ENCODE measurements around the gene HMG20B. TPM values are rescaled to one million over a fixed set of nuclear protein-coding genes. Genes with fewer than 3 reads are reported as not detected.

Gene HMG20B
- total and polyA plus RNA-seq, 5 donors: 35.7 to 50.5 (median 36.6) TPM

- WGBS: 87% methylated on average over 15 of the region's 15 CpGs
- intact Hi-C loops (cut with DNase I): loop anchor here (5.0 to 10.0 kb wide), 3 partner anchors 67 to 157 kb away; partner anchors contain the start of genes PIP5K1C (in 2 of the 4) and TJP3 (in 2 of the 4)
- H3K4me1 ChIP-seq (ENCODE audit: control insufficient read depth, insufficient read depth, low read length): no peaks in the 10 kb centered on the region
- no peaks in the 10 kb centered on the region for H3K27me3 ChIP-seq (ENCODE audit: control insufficient read depth, insufficient read depth)
- H3K27ac ChIP-seq (ENCODE audit: low read length): no peak overlapping the region
- H3K4me3 ChIP-seq (ENCODE audit: low read length): no peak overlapping the region
- ATAC-seq: no peak
- no peaks in the 10 kb centered on the region for H3K9me3 ChIP-seq (ENCODE audit: control insufficient read depth, low read length)
- DNase-seq: peak in 2 of 3 donors; percentile 63 to 74
These were observed 25.4 kb upstream of the HMG20B start for GRCh38 chr19:3547301-3547731.

GRCh38 chr19:3547767-3548282 is 24.9 kb upstream of the HMG20B start:
- 87% methylated on average over 36 of the region's 36 CpGs for WGBS
- H3K4me3 ChIP-seq (ENCODE audit: low read length): no peak overlapping the region
- no peaks in the 10 kb centered on the region for H3K4me1 ChIP-seq (ENCODE audit: control insufficient read depth, insufficient read depth, low read length)
- no peaks in the 10 kb centered on the region for H3K9me3 ChIP-seq (ENCODE audit: control insufficient read depth, low read length)
- intact Hi-C loops (cut with DNase I): loop anchor here (5.0 to 10.0 kb wide), 3 partner anchors 67 to 157 kb away; partner anchors contain the start of genes PIP5K1C (in 2 of the 4) and TJP3 (in 2 of the 4)
- no peaks in the 10 kb centered on the region for H3K27me3 ChIP-seq (ENCODE audit: control insufficient read depth, insufficient read depth)
- no peak for ATAC-seq
- DNase-seq: peak in 2 of 3 donors; percentile 53 to 56
- H3K27ac ChIP-seq (ENCODE audit: low read length): no peak overlapping the region

DNA sequence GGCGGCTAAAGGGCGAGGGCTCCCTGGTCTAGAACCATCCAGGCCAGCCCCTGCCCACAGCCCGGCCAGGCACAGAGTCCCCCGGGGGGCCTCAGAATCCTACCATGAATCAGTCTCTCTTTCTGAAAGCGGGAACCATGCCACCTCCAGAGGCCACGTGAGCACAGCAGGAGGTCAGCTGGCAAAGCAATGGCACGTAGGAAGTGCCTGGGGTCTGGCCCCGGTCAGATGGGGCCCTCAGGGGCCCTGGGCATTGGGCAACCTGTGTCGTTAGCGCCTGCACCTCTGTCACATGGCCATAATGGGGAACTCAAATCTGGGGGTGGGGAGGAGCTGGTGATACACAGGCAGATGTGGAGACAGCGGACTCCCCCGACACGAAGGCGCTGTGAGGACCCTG is 24.1 kb upstream of the HMG20B start:
- Histone ChIP-seq H3K27ac (ENCODE audit: low read length) (no peak overlapping the region), H3K4me1 (ENCODE audit: control insufficient read depth, insufficient read depth, low read length) (no peaks in the 10 kb centered on the region), H3K9me3 (ENCODE audit: control insufficient read depth, low read length) (no peaks in the 10 kb centered on the region), H3K27me3 (ENCODE audit: control insufficient read depth, insufficient read depth) (no peaks in the 10 kb centered on the region), H3K4me3 (ENCODE audit: low read length) (no peak overlapping the region)
- 79% methylated on average over 14 of the region's 14 CpGs for WGBS
- intact Hi-C loops (cut with DNase I): loop anchor here (5.0 to 10.0 kb wide), 3 partner anchors 66 to 156 kb away; partner anchors contain the start of genes PIP5K1C (in 2 of the 4) and TJP3 (in 2 of the 4)
- no peak for DNase-seq
- no peak for ATAC-seq

DNA sequence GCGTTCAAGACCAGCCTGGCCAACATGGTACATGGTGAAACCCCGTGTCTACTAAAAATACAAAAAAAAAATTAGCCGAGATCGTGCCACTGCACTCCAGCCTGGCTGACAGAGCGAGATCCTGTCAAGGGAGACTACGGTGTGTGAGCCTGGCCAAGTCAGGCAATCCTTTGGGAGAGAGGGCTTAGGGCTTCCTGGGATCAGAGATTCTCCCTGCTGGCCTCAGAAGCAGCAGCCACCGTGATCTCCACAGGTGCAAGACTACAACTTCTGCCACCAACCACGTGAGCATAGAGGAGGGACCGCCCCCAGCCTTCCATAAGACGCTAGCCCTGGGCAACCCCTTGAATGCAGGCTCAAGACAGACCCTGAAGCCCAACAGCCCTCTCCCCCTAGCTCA is 22.9 kb upstream of the HMG20B start:
- no peak overlapping the region for H3K27ac ChIP-seq (ENCODE audit: low read length)
- H3K4me1 ChIP-seq (ENCODE audit: control insufficient read depth, insufficient read depth, low read length): peaks cover 2% of the 10 kb centered on the region
- intact Hi-C loops (cut with DNase I): loop anchor here (5.0 to 10.0 kb wide), 3 partner anchors 65 to 155 kb away; partner anchors contain the start of genes PIP5K1C (in 2 of the 4) and TJP3 (in 2 of the 4)
- H3K9me3 ChIP-seq (ENCODE audit: control insufficient read depth, low read length): no peaks in the 10 kb centered on the region
- no peak overlapping the region for H3K4me3 ChIP-seq (ENCODE audit: low read length)
- no peak for ATAC-seq
- WGBS: 84% methylated on average over 10 of the region's 10 CpGs
- no peak for DNase-seq
- H3K27me3 ChIP-seq (ENCODE audit: control insufficient read depth, insufficient read depth): no peaks in the 10 kb centered on the region

DNA sequence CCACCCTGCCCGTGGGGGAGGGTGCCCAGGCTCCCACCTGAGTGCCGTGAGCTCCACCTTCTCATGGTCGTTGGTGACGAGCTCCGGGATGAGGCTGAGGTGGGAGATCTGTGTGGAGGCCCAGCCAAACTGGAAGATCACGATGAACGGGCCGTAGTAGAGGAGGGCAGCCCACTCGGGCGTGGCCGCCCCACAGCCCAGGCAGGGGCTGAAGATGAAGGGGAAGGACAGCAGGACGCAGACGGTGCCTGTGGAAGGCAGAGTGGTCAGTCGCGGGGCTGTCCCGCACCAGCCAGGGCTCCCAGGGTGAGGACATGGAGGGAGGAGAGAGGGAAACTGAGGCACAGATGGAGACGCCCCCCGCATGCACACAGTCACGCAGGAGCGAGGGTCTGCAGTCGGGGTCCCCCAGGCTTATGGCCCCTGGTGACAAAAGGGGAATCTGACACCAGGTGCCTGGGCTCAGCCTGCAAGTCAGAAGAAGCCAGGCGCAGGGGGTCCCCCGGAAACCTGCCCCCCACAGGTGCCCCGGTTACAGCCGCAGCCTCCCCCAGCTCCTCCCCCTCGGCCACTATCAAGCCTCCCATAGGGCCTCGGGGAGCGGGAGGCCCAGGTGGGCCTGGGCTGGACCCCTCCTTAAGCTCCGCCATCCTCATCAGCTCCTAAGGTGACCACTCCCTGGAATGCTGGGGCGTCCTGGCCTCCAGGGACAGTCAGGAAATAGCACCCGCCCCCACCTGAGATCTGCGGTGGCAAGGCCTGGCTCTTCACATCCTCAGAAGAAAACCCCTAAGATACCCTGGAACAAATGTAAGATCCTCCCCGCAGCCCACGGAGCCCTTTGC is 21.6 kb upstream of the HMG20B start:
- no peaks in the 10 kb centered on the region for H3K27me3 ChIP-seq (ENCODE audit: control insufficient read depth, insufficient read depth)
- 90% methylated on average over 34 of the region's 34 CpGs for WGBS
- no peaks in the 10 kb centered on the region for H3K9me3 ChIP-seq (ENCODE audit: control insufficient read depth, low read length)
- DNase-seq: peak in 1 of 3 donors; percentile 41
- H3K4me3 ChIP-seq (ENCODE audit: low read length): no peak overlapping the region
- no peak overlapping the region for H3K27ac ChIP-seq (ENCODE audit: low read length)
- peaks cover 2% of the 10 kb centered on the region for H3K4me1 ChIP-seq (ENCODE audit: control insufficient read depth, insufficient read depth, low read length)
- no peak for ATAC-seq
- intact Hi-C loops (cut with DNase I): no loop called here

DNA sequence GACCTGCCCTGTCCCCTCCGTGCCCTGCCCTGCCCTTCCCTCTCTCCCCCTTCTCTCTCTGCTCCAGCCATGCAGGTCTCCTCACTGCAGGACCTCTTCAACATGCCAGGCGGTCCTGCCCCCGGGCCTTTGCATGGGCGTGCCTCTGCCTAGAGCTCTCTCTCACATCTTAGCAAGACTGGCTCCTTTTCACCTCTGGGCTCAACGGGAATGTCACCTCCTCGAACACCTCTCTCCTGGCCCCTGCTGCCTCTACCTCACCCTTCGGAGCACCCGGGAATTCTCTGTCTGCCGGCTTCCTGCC is 21.0 kb upstream of the HMG20B start:
- Histone ChIP-seq H3K4me3 (ENCODE audit: low read length) (no peak overlapping the region), H3K9me3 (ENCODE audit: control insufficient read depth, low read length) (no peaks in the 10 kb centered on the region), H3K27ac (ENCODE audit: low read length) (no peak overlapping the region), H3K4me1 (ENCODE audit: control insufficient read depth, insufficient read depth, low read length) (peaks cover 2% of the 10 kb centered on the region), H3K27me3 (ENCODE audit: control insufficient read depth, insufficient read depth) (no peaks in the 10 kb centered on the region)
- no peak for ATAC-seq
- intact Hi-C loops (cut with DNase I): no loop called here
- 79% methylated on average over 9 of the region's 9 CpGs for WGBS
- DNase-seq: peak in 1 of 3 donors; percentile 41

DNA sequence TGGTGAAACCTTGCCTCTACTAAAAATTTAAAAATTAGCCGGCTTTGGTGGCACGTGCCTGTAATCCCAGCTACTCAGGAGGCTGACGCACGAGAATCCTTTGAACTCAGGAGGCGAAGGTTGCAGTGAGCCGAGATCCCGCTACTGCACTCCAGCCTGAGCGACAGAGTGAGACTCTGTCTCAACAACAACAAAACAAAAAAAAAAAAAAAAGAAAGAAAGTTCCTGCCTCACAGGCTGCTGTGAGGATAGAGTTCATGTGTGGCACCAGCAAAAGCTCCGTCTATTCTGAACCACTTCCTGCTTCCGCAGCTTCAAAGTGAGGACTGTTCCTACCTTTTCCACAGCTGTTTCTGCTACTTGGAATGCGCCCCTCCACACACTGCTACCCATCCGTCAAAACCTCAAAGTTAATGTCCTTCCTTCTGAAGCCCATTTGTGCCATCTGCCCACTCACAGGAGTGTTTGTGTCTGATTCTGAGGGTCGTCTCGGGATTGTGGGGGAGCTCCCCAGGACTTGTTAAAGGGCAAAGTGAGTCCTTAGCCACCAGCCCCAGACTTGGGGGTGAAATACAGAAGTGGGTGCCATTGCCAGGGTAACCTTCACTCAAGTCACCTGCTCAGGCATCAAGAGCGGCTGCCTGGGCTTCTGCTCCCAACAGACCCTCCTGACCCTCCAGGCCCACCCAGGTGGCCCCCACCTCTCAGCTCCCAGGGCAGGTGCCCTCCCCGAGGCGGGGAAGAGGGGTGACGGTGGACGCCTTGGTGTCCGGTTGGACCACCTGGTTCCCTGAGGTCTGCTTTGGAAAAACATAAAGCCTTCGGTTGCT is 18.3 kb upstream of the HMG20B start:
- intact Hi-C loops (cut with DNase I): no loop called here
- Histone ChIP-seq H3K27ac (ENCODE audit: low read length) (no peak overlapping the region), H3K9me3 (ENCODE audit: control insufficient read depth, low read length) (no peaks in the 10 kb centered on the region), H3K27me3 (ENCODE audit: control insufficient read depth, insufficient read depth) (no peaks in the 10 kb centered on the region), H3K4me1 (ENCODE audit: control insufficient read depth, insufficient read depth, low read length) (peaks cover 2% of the 10 kb centered on the region), H3K4me3 (ENCODE audit: low read length) (no peak overlapping the region)
- 74% methylated on average over 21 of the region's 21 CpGs for whole genome bisulfite sequencing
- DNase-seq (no peak), ATAC-seq (no peak)

GRCh38 chr19:3555653-3556422 is 16.9 kb upstream of the HMG20B start:
- intact Hi-C loops (cut with DNase I): no loop called here
- DNase-seq (peak in 1 of 3 donors; percentile 55), ATAC-seq (no peak)
- Histone ChIP-seq H3K4me1 (ENCODE audit: control insufficient read depth, insufficient read depth, low read length) (peaks cover 2% of the 10 kb centered on the region), H3K4me3 (ENCODE audit: low read length) (peak overlapping the region; percentile 89), H3K9me3 (ENCODE audit: control insufficient read depth, low read length) (no peaks in the 10 kb centered on the region), H3K27me3 (ENCODE audit: control insufficient read depth, insufficient read depth) (no peaks in the 10 kb centered on the region), H3K27ac (ENCODE audit: low read length) (no peak overlapping the region)
- 72% methylated on average over 15 of the region's 15 CpGs for WGBS

DNA sequence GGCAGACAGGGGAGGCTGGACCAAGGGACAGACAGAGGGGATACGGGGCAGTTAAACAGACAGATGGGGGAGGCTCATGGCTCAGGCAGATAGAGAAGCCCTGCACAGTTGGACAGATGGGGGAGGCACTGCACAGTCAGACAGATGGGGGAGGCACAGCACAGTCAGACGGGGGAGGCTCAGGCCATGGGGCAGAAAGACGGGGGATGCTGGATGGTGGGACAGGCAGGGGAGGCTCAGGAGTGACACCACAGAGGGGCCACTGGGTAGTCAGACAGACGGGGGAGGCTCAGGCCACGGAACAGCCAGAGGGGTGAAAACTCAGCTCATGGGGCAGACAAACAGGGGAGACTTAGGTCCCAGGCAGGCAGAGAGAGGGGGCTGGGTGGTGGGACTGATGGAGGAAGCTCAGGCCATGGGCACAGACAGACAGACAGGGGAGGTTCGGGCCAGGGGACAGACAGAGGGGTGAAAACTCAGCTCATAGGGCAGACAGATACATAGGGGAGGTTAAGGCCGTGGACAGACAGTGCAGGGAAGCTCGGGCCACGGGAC is 16.2 kb upstream of the HMG20B start:
- Histone ChIP-seq H3K9me3 (ENCODE audit: control insufficient read depth, low read length) (no peaks in the 10 kb centered on the region), H3K4me3 (ENCODE audit: low read length) (peak overlapping the region; percentile 89), H3K27me3 (ENCODE audit: control insufficient read depth, insufficient read depth) (no peaks in the 10 kb centered on the region), H3K27ac (ENCODE audit: low read length) (no peak overlapping the region), H3K4me1 (ENCODE audit: control insufficient read depth, insufficient read depth, low read length) (peaks cover 2% of the 10 kb centered on the region)
- DNase-seq (no peak), ATAC-seq (no peak)
- intact Hi-C loops (cut with DNase I): no loop called here
- 26% methylated on average over 9 of the region's 9 CpGs for WGBS

DNA sequence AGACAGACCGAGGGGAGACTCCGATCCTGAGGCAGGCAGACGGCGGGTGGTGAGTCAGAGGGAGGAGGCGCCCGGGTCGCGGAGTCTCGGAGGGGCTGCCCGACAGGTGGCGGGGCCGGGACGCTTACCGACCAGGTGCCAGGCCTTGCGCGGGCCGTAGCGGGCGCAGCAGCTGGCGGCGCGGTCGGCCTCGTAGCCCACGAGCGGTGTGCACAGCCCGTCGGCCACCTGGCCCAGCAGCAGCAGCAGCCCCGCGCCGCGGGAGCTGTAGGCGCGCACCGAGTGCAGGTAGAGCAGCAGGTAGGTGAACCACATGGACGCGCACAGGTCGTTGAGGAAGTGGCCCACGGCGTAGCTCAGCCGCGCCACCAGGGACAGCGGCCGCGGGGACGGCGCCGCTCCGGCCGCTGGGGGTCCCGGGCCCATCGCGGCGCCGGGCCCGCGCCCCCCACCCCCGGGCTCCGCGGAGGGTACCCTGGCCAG is 15.7 kb upstream of the HMG20B start:
- Histone ChIP-seq H3K4me1 (ENCODE audit: control insufficient read depth, insufficient read depth, low read length) (peaks cover 2% of the 10 kb centered on the region), H3K27ac (ENCODE audit: low read length) (no peak overlapping the region), H3K9me3 (ENCODE audit: control insufficient read depth, low read length) (no peaks in the 10 kb centered on the region), H3K4me3 (ENCODE audit: low read length) (peak overlapping the region; percentile 89), H3K27me3 (ENCODE audit: control insufficient read depth, insufficient read depth) (no peaks in the 10 kb centered on the region)
- DNase-seq (peak in 2 of 3 donors; percentile 69 to 72), ATAC-seq (no peak)
- intact Hi-C loops (cut with DNase I): no loop called here
- under 1% methylated on average over 60 of the region's 60 CpGs for WGBS

Measured in right cardiac atrium (tissue), 5 donors.